ENCODE results near the gene FHOD3. TPM values are rescaled to one million over a fixed set of nuclear protein-coding genes. Genes with fewer than 3 reads are reported as not detected.

The FHOD3 gene
- total RNA-seq, 1 experiment from 2014 or later = 5.0 TPM

DNA sequence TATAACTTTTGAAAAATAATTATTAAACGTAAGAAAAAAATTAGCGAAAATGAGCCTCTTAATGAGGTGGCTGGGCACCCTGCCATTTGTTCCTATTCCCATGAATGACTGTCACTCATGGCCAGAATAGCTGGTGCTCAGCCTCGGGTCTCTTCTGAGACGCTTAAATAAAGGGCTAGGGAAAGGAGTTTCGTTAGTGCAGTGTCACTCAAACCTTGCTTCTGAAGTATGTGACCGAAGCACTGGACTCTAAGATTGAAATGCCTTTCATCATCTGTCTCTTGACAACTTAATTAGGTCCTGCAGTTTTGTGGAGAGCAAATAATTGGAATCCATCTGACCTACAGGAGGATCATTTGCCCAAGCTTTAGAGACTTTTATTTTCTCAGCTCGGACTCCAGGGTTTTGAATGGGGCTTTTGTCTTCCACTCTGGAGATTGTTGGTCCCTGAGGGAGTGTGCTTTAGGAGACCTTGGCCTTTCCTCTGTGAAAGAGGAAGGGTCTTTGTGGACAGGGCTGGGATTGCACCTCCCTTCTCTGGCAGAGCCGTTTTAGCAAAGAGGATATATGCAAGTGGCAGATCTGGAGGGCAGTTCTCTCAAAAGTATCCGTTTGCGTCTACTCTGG, 42.3 kb upstream of the FHOD3 start:
- CTCF ChIA-PET = interaction anchor here (1.0 kb wide), 1 partner anchor 9 kb away, joined by 6 read pairs; no protein-coding TSS in a partner anchor
- intact Hi-C loops (cut with micrococcal nuclease) = no loop called here

GRCh38 chr18:36256094-36256493, 41.4 kb upstream of the FHOD3 start:
- Mint-ChIP-seq H3K4me3 (ENCODE audit: unreplicated experiment) (no peak overlapping the region), H3K36me3 (ENCODE audit: insufficient read depth, unreplicated experiment) (peaks cover 92% of the 10 kb centered on the region), H3K4me1 (ENCODE audit: insufficient read depth, unreplicated experiment) (no peaks in the 10 kb centered on the region), H3K27ac (ENCODE audit: low read depth, unreplicated experiment) (no peak overlapping the region), H3K27me3 (ENCODE audit: insufficient read depth, unreplicated experiment) (no peaks in the 10 kb centered on the region), H3K9me3 (ENCODE audit: unreplicated experiment) (no peaks in the 10 kb centered on the region)
- CTCF ChIA-PET = interaction anchor here (0.7 kb wide), 1 partner anchor 41 kb away, joined by 3 read pairs; no protein-coding TSS in a partner anchor
- TF ChIP-seq CTCF (IDR thresholded peaks at IDR 0.05; ENCODE audit: unreplicated experiment) = no peak
- intact Hi-C loops (cut with micrococcal nuclease) = no loop called here
- DNase-seq (ENCODE audit: unreplicated experiment) = no peak
- no TSS peak for BruUV-seq (replicated peaks)
- POLR2A ChIA-PET = no interaction called here

More for the DNA sequence above, 42.3 kb upstream of the FHOD3 start:
- no peak overlapping the region for H3K4me3 Mint-ChIP-seq (ENCODE audit: unreplicated experiment)
- BruUV-seq (replicated peaks) = no TSS peak
- no peak for DNase-seq (ENCODE audit: unreplicated experiment)
- POLR2A ChIA-PET = no interaction called here
- H3K9me3 Mint-ChIP-seq (ENCODE audit: unreplicated experiment) = no peaks in the 10 kb centered on the region
- no peak overlapping the region for H3K27ac Mint-ChIP-seq (ENCODE audit: low read depth, unreplicated experiment)
- H3K4me1 Mint-ChIP-seq (ENCODE audit: insufficient read depth, unreplicated experiment) = no peaks in the 10 kb centered on the region
- TF ChIP-seq CTCF (IDR thresholded peaks at IDR 0.05; ENCODE audit: unreplicated experiment) = no peak
- no peaks in the 10 kb centered on the region for H3K27me3 Mint-ChIP-seq (ENCODE audit: insufficient read depth, unreplicated experiment)
- peaks cover 91% of the 10 kb centered on the region for H3K36me3 Mint-ChIP-seq (ENCODE audit: insufficient read depth, unreplicated experiment)

- no peaks in the 10 kb centered on the region for H3K4me1 Mint-ChIP-seq (ENCODE audit: insufficient read depth, unreplicated experiment)
- H3K9me3 Mint-ChIP-seq (ENCODE audit: unreplicated experiment) = no peaks in the 10 kb centered on the region
- H3K4me3 Mint-ChIP-seq (ENCODE audit: unreplicated experiment) = no peak overlapping the region
- BruUV-seq (replicated peaks) = no TSS peak
- no peaks in the 10 kb centered on the region for H3K27me3 Mint-ChIP-seq (ENCODE audit: insufficient read depth, unreplicated experiment)
- H3K36me3 Mint-ChIP-seq (ENCODE audit: insufficient read depth, unreplicated experiment) = peaks cover 93% of the 10 kb centered on the region
- CTCF ChIA-PET = interaction anchor here (0.6 to 1.0 kb wide), 2 partner anchors 28 to 300 kb away, joined by 3 read pairs; no protein-coding TSS in a partner anchor
- no peak for TF ChIP-seq CTCF (IDR thresholded peaks at IDR 0.05; ENCODE audit: unreplicated experiment)
- POLR2A ChIA-PET = interaction anchor here (0.6 kb wide), 1 partner anchor 102 kb away, joined by 3 read pairs; no protein-coding TSS in a partner anchor
- intact Hi-C loops (cut with micrococcal nuclease) = no loop called here
- DNase-seq (ENCODE audit: unreplicated experiment) = no peak
- no peak overlapping the region for H3K27ac Mint-ChIP-seq (ENCODE audit: low read depth, unreplicated experiment)
These were observed 34.5 kb upstream of the FHOD3 start for GRCh38 chr18:36262971-36263370.

DNA sequence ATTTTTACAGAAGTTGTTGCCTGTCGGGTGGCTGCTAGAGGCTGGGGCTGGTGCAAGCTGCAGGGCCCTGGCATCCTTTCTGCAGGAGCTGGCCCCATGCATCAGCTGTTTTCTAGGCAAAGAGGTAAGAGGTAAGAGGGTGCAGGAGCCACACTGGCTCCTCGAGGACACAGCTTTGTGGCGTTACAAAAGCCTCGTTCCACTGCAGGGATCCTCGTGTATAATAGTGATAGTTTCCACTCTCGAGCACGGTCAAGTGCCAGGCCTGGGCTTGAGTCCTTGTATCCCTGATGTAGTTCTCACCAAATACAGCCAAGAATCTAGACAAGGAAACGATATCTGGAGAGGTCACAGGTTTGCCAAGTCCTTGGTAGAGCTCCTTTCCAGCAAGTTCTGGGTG, 33.2 kb upstream of the FHOD3 start:
- intact Hi-C loops (cut with micrococcal nuclease) = no loop called here
- Mint-ChIP-seq H3K36me3 (ENCODE audit: insufficient read depth, unreplicated experiment) (peaks cover 93% of the 10 kb centered on the region), H3K9me3 (ENCODE audit: unreplicated experiment) (no peaks in the 10 kb centered on the region), H3K27me3 (ENCODE audit: insufficient read depth, unreplicated experiment) (no peaks in the 10 kb centered on the region), H3K4me3 (ENCODE audit: unreplicated experiment) (no peak overlapping the region), H3K27ac (ENCODE audit: low read depth, unreplicated experiment) (no peak overlapping the region), H3K4me1 (ENCODE audit: insufficient read depth, unreplicated experiment) (no peaks in the 10 kb centered on the region)
- no peak for DNase-seq (ENCODE audit: unreplicated experiment)
- POLR2A ChIA-PET = interaction anchor here (0.7 to 1.3 kb wide), 2 partner anchors 8 to 16 kb away, joined by 3 read pairs; no protein-coding TSS in a partner anchor
- CTCF ChIA-PET = interaction anchor here (0.5 to 1.1 kb wide), 4 partner anchors 9 to 107 kb away, joined by 3 to 6 read pairs (median 4); no protein-coding TSS in a partner anchor
- BruUV-seq (replicated peaks) = no TSS peak
- TF ChIP-seq CTCF (IDR thresholded peaks at IDR 0.05; ENCODE audit: unreplicated experiment) = no peak
